OCI-LY1 (cell line): ENCODE data around the gene ANO3.

Experiments
- CTCF ChIP-seq: fragments of 200-600 bp; sonication (generic), shearing (Covaris generic); IDR thresholded peaks from 2 replicates; pipeline ENCODE4 v1.5.1; 2017; ENCODE audit warnings: mild to moderate bottlenecking, antibody characterized with exemption, low read length, moderate library complexity, mixed read lengths
- EZH2 ChIP-seq: fragments of 200-600 bp; sonication (generic), shearing (Covaris generic); IDR thresholded peaks from 2 replicates; pipeline ENCODE4 v1.8.0; 2017; ENCODE audit warnings: borderline replicate concordance, mixed run types, mild to moderate bottlenecking, antibody characterized with exemption, low read length, moderate library complexity, mixed read lengths

GRCh38 chr11:26539517-26539916 lies 207.6 kb downstream of the ANO3 start:
- TF ChIP-seq CTCF (no peak), EZH2 (no peak)
